Dermis blood vessel endothelial cell (primary cell): ENCODE measurements around the gene SFRP2. TPM values are rescaled to one million over a fixed set of nuclear protein-coding genes. Genes with fewer than 3 reads are reported as not detected.

Experiments
- total RNA-seq: library from RNA; depleted of rRNA; stranded (reverse); fragments of >200 nt; gene quantifications from 2 replicates; pipeline ENCODE4 v1.2.3, GENCODE V29; 2014

The SFRP2 gene
- total RNA-seq, 1 donor from 2014 or later = not detected

Other genes starting within 250 kb of the SFRP2 start
- gene TLR2, start 104.8 kb downstream of the SFRP2 start, total RNA-seq = 0.51 and 1.9 TPM in 2 replicates
- 0.37 TPM in 1 of 2 replicates, not detected in the other for gene RNF175, start 29.1 kb downstream of the SFRP2 start, total RNA-seq